Heart left ventricle (tissue), 13 donors: ENCODE data around the gene RHOBTB1.

Source experiments
- CTCF ChIP-seq, 12 donors: fragments of 200-600 bp; sonication (generic) in 4 of 12; IDR thresholded peaks; one replicate each; pipeline versions ENCODE4 v1.5.0 to v1.8.0; 2018 to 2022; ENCODE audit warnings: antibody characterized with exemption in 12 of 12, mild to moderate bottlenecking in 5 of 12
- POLR2A ChIP-seq, 2 donors: fragments of 450-650 bp; IDR thresholded peaks; one replicate each; pipeline ENCODE4 v1.6.1; 2017; ENCODE audit warnings: antibody characterized with exemption in 2 of 2, mild to moderate bottlenecking in 2 of 2, moderate library complexity in 2 of 2
- donor health status: ischemic (EF 13 %, LVEDD 7.1; RV severe dilation, severe dysfunction).
- donor health status: DM: no; HTN: yes; CAD: no.
- donor health status: DM: no; HTN: no; CAD: no.
- donor health status: ischemic (EF 25% LVEDD 6.9; RV normal size, moderate dysfunction).
- donor health status: ischemic (EF 25% LVEDD 5.7; RV mildly dilated, moderate dysfunction).
- donor health status: ischemic (EF 35%, LVEDD 5.7; RV mildly dilated, moderate dysfunction).
- donor health status: nonischemic (EF 11% LVEDD 7.7; RV severe dilation, severe dysfunction).
- donor health status: DM: yes; HTN: yes; CAD: no.
- donor health status: PGD.
- donor health status: ischemic (EF 29% LVEDD 5.4; RV normal size, mild dysfunction).
- donor health status: nonischemic (EF 23%, LVEDD 6.1; RV moderate dilation, normal function).

DNA sequence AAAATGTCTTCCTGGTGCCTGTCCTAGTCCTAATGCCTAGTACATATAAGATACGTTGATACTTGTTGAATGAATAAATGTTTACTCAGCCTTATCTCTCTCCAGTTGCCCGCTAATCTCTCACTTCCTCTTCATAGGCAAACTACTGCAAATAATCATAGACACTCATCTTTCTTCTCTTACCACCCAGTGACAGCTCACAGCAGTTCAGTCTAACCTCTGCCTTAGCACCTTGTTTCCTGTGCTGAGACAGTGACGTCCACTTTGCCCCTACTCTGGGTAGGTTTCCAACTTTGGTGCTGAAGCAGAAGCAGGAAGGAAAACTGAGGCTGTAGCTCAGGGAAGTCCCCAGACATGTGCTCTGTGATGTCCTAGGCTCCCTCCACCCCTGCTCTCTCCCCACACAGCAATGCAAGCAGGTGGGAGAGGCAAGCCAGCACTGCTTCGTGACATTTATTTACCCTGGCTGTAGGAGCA lies 45.5 kb upstream of the RHOBTB1 start:
- TF ChIP-seq CTCF (IDR thresholded peaks at IDR 0.05): no peak
- no peak for TF ChIP-seq POLR2A (IDR thresholded peaks at IDR 0.05)
